Endothelial cell of umbilical vein (primary cell): Measurements from ENCODE around the gene TRAPPC3. TPM values are rescaled to one million over a fixed set of nuclear protein-coding genes. Genes with fewer than 3 reads are reported as not detected.

Experiments used
- BruUV-seq: library from RNA; stranded (reverse); fragments of 400-500 nt; replicated peaks from 2 replicates; lab custom pipeline; 2021; lab: Mats Ljungman, UMichigan
- CTCF ChIA-PET: fragments of 300-600, 350-600 bp; sonication (Branson Sonifier 250); formaldehyde crosslinking; loops from one replicate; lab custom pipeline; 2021; ENCODE audit warnings: antibody characterized with exemption, inconsistent platforms; lab: Charles Lee
- POLR2A ChIA-PET: fragments of 300-600, 350-600 bp; sonication (Branson Sonifier 250); formaldehyde crosslinking; loops from one replicate; lab custom pipeline; 2021; ENCODE audit warnings: antibody characterized with exemption, inconsistent platforms; lab: Charles Lee
- DNase-seq: peaks from one replicate; pipeline ENCODE4 v3.0.0-alpha.2; 2011; ENCODE audit warnings: low read depth, low spot score
- FAIRE-seq: peaks from 2 replicates; lab custom pipeline; 2011; peaks lifted over from hg19 to GRCh38; lab: Jason Lieb, UNC
- H2AFZ ChIP-seq: 2 replicates; pipeline ENCODE4 v1.6.0; 2012; ENCODE audit warnings: low read depth, low read length, control low read depth, inconsistent platforms
- H3K27ac ChIP-seq: 2 replicates; pipeline ENCODE4 v1.5.1; 2011; ENCODE audit warnings: low read depth, mild to moderate bottlenecking, control low read depth, low read length, moderate library complexity; ENCODE audit not compliant: insufficient read depth
- H3K27me3 ChIP-seq, 2 experiments: 2 replicates each; pipeline versions ENCODE4 v1.6.0 to v1.6.1; 2011; ENCODE audit warnings: low read length in 2 of 2, mixed read lengths in 1 of 2; ENCODE audit not compliant: control insufficient read depth in 2 of 2, insufficient read depth in 2 of 2
- H3K36me3 ChIP-seq, 2 experiments: 2 replicates in 1 of 2; 3 replicates in 1 of 2; pipeline ENCODE4 v1.5.1; 2011; ENCODE audit warnings: low read length in 2 of 2, mild to moderate bottlenecking in 1 of 2, moderate library complexity in 1 of 2; ENCODE audit not compliant: control insufficient read depth in 2 of 2, insufficient read depth in 2 of 2; ENCODE audit errors: extremely low read depth in 1 of 2
- H3K4me1 ChIP-seq: 3 replicates; pipeline ENCODE4 v1.5.1; 2011; ENCODE audit warnings: mild to moderate bottlenecking, low read length; ENCODE audit not compliant: control insufficient read depth, insufficient read depth; ENCODE audit errors: extremely low read depth
- H3K4me2 ChIP-seq: 2 replicates; pipeline ENCODE4 v1.6.1; 2011; ENCODE audit warnings: low read length, control low read depth, mixed read lengths; ENCODE audit not compliant: insufficient read depth
- H3K4me3 ChIP-seq, 3 experiments: fragments of 200-600 bp in 1 of 3; sonication (generic), shearing (Covaris generic) in 1 of 3; replicated peaks in 1 of 3; 2 replicates each; pipeline ENCODE4 v1.5.1; 2011 to 2016; ENCODE audit warnings: control low read depth in 3 of 3, low read length in 3 of 3, mild to moderate bottlenecking in 2 of 3, inconsistent platforms in 1 of 3, low read depth in 1 of 3, moderate library complexity in 1 of 3; ENCODE audit not compliant: insufficient read depth in 1 of 3
- H3K79me2 ChIP-seq: 2 replicates; pipeline ENCODE4 v1.6.0; 2012; ENCODE audit warnings: low read length, inconsistent platforms; ENCODE audit not compliant: control insufficient read depth, insufficient read depth
- H3K9ac ChIP-seq: replicated peaks from 2 replicates; pipeline ENCODE3; 2011; ENCODE audit warnings: low read length, control low read depth; ENCODE audit not compliant: insufficient read depth; ENCODE audit errors: extremely low read depth
- H3K9me1 ChIP-seq: replicated peaks from 3 replicates; pipeline ENCODE4 v1.6.0; 2011; ENCODE audit warnings: mild to moderate bottlenecking, low read length; ENCODE audit not compliant: control insufficient read depth, insufficient read depth; ENCODE audit errors: extremely low read depth
- H3K9me3 ChIP-seq: replicated peaks from 2 replicates; pipeline ENCODE4 v1.5.1; 2012; ENCODE audit warnings: low read length, inconsistent platforms; ENCODE audit not compliant: control insufficient read depth, insufficient read depth
- H4K20me1 ChIP-seq: replicated peaks from 2 replicates; pipeline ENCODE3; 2011; ENCODE audit warnings: mild to moderate bottlenecking, low read length; ENCODE audit not compliant: control insufficient read depth, insufficient read depth; ENCODE audit errors: extremely low read depth
- EZH2 ChIP-seq: IDR thresholded peaks from 2 replicates; pipeline ENCODE4 v1.6.1; 2012; ENCODE audit warnings: borderline replicate concordance, low read depth, mild to moderate bottlenecking, moderate library complexity, low read length, inconsistent platforms; ENCODE audit not compliant: severe bottlenecking
- FOS ChIP-seq: IDR thresholded peaks from 2 replicates; pipeline ENCODE4 v1.6.1; 2011; ENCODE audit warnings: mild to moderate bottlenecking, low read length, moderate library complexity, borderline replicate concordance; ENCODE audit not compliant: insufficient read depth
- GATA2 ChIP-seq: IDR thresholded peaks from 2 replicates; pipeline ENCODE4 v1.7.0; 2011; ENCODE audit warnings: low read depth, mild to moderate bottlenecking, moderate library complexity, mixed read lengths, low read length; ENCODE audit not compliant: insufficient read length, insufficient read depth
- JUN ChIP-seq: IDR thresholded peaks from 2 replicates; pipeline ENCODE4 v1.6.1; 2011; ENCODE audit warnings: borderline replicate concordance, low read depth; ENCODE audit not compliant: insufficient read length, insufficient read depth
- MYC ChIP-seq: IDR thresholded peaks from one replicate; pipeline ENCODE4 v1.6.1; 2011; ENCODE audit warnings: mild to moderate bottlenecking, low read depth, low read length
- POLR2A ChIP-seq: IDR thresholded peaks from 2 replicates; pipeline ENCODE4 v1.6.1; 2012; ENCODE audit warnings: low read depth, mild to moderate bottlenecking, control low read depth, low read length
- POLR2AphosphoS5 ChIP-seq: IDR thresholded peaks from 2 replicates; pipeline ENCODE4 v1.6.1; 2012; ENCODE audit warnings: low read depth, mild to moderate bottlenecking, control low read depth, low read length, moderate library complexity; ENCODE audit not compliant: insufficient read depth
- dilution Hi-C: fragments of 300-500 bp; cut with MboI; formaldehyde crosslinking; loops from one replicate; pipeline ENCODE4 v1.15.0; 2019; ENCODE audit warnings: low sequenced_read_pairs; ENCODE audit not compliant: extremely low pct_ligation_motif_present
- intact Hi-C: fragments of 100-400 bp; cut with micrococcal nuclease; formaldehyde crosslinking; loops from one replicate; pipeline ENCODE4 v1.10.0; 2022
- polyA plus RNA-seq, 4 experiments: library from polyadenylated mRNA; depleted of rRNA in 3 of 4; stranded (reverse) in 3 of 4; unstranded in 1 of 4; fragments of >200 nt; gene quantifications; 2 replicates each; pipeline versions ENCODE4 v1.2.1 to v1.2.3, GENCODE V29; 2011 to 2012; ENCODE audit warnings: missing spikeins in 1 of 4
- total RNA-seq: library from RNA; stranded (reverse); gene quantifications from 2 replicates; pipeline ENCODE4 v1.2.3, GENCODE V29; 2021
- TF ChIP-seq, protein P1 (sequence below), 2 donors: IDR thresholded peaks; 1 replicate in 1 of 2; 2 replicates in 1 of 2; pipeline ENCODE4 v1.5.1; 2011; ENCODE audit warnings: low read length in 2 of 2, mild to moderate bottlenecking in 2 of 2, moderate library complexity in 2 of 2, control low read depth in 1 of 2, inconsistent platforms in 1 of 2, low read depth in 1 of 2; ENCODE audit not compliant: insufficient read depth in 1 of 2; ENCODE audit errors: extremely low read depth in 1 of 2
- TF ChIP-seq, protein P2 (sequence below): IDR thresholded peaks from 2 replicates; pipeline ENCODE4 v1.6.1; 2011; ENCODE audit not compliant: insufficient read depth, insufficient read length

TRAPPC3 gene
- total and polyA plus RNA-seq, 2 donors (not counting 3 experiments of a cell fraction or from before 2014, with no cell fraction given), result 93.4 to 125 TPM

DNA sequence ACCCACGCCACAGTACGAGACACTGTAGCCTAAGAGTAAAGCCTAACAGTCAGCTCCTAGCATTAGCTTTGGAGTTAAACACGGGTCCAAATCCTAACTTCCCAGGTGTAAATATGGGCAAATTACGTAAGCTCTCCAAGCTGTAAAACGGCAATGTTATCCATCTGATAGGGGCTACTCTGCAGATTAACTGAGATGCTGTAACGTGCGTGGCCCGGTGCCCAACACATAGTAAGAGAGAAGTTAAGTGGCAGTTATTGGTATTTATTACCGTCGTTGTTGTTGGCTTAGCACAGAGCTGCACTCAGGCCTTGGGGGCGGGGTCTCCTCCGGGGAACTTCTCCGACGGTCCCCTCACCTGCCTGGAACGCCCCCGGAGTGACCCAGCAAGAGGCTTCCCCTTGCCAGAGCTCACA, 457 bp downstream of the TRAPPC3 start:
- Histone ChIP-seq H2AFZ (peak overlapping the region; percentile 72), H3K9me1 (no peaks in the 10 kb centered on the region), H3K27me3 (no peaks in the 10 kb centered on the region), H3K9ac (peak overlapping the region; percentile 80), H3K79me2 (peaks cover 40% of the 10 kb centered on the region), H3K36me3 (no peaks in the 10 kb centered on the region), H3K9me3 (no peaks in the 10 kb centered on the region), H3K27ac (peak overlapping the region; percentile 55), H3K4me2 (peak overlapping the region; percentile 90), H4K20me1 (no peaks in the 10 kb centered on the region), H3K4me3 (peak overlapping the region; percentile 46 to 84 (median 71)), H3K4me1 (peaks cover 31% of the 10 kb centered on the region)
- no peak for FAIRE-seq
- CTCF ChIA-PET, result interaction anchor here (0.8 to 9.3 kb wide), 27 partner anchors 11 to 273 kb away, joined by 3 to 201 read pairs (median 6); partner anchors contain the start of gene THRAP3
- DNase-seq, result no peak
- dilution Hi-C loops, result no loop called here
- POLR2A ChIA-PET, result interaction anchor here (0.6 to 3.8 kb wide), 7 partner anchors 11 to 39 kb away, joined by 3 to 19 read pairs (median 6); no protein-coding TSS in a partner anchor
- BruUV-seq, result no TSS peak
- no peak for TF ChIP-seq GATA2
- no peak for TF ChIP-seq POLR2AphosphoS5
- TF ChIP-seq, protein P1, sequence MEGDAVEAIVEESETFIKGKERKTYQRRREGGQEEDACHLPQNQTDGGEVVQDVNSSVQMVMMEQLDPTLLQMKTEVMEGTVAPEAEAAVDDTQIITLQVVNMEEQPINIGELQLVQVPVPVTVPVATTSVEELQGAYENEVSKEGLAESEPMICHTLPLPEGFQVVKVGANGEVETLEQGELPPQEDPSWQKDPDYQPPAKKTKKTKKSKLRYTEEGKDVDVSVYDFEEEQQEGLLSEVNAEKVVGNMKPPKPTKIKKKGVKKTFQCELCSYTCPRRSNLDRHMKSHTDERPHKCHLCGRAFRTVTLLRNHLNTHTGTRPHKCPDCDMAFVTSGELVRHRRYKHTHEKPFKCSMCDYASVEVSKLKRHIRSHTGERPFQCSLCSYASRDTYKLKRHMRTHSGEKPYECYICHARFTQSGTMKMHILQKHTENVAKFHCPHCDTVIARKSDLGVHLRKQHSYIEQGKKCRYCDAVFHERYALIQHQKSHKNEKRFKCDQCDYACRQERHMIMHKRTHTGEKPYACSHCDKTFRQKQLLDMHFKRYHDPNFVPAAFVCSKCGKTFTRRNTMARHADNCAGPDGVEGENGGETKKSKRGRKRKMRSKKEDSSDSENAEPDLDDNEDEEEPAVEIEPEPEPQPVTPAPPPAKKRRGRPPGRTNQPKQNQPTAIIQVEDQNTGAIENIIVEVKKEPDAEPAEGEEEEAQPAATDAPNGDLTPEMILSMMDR (IDR thresholded peaks at IDR 0.05; ENCODE audit: extremely low read depth in 1 of 2, insufficient read depth in 1 of 2, low read depth in 1 of 2, low read length in 2 of 2), result no peak
- no peak for TF ChIP-seq EZH2
- TF ChIP-seq FOS, result no peak
- TF ChIP-seq MYC, result no peak
- TF ChIP-seq JUN, result no peak
- no peak for TF ChIP-seq POLR2A
- TF ChIP-seq, protein P2, sequence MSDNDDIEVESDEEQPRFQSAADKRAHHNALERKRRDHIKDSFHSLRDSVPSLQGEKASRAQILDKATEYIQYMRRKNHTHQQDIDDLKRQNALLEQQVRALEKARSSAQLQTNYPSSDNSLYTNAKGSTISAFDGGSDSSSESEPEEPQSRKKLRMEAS, result no peak
- intact Hi-C loops, result loop anchor here (1.0 to 5.0 kb wide), 14 partner anchors 8 to 271 kb away; partner anchors contain the start of genes EVA1B and THRAP3
